Raji (cell line): Measurements from ENCODE around the gene OCA2.

Experiments used
- POLR2A ChIP-seq: IDR thresholded peaks from 2 replicates; pipeline ENCODE4 v1.6.1; 2011; ENCODE audit warnings: low read depth, low read length, control low read depth; ENCODE audit not compliant: insufficient read depth

OCA2 gene

GRCh38 chr15:28109626-28110455 is 10.7 kb upstream of the OCA2 start:
- no peak for TF ChIP-seq POLR2A

GRCh38 chr15:28107904-28108275 is 8.8 kb upstream of the OCA2 start:
- no peak for TF ChIP-seq POLR2A

GRCh38 chr15:28107111-28107903 is 8.2 kb upstream of the OCA2 start:
- no peak for TF ChIP-seq POLR2A

GRCh38 chr15:28106294-28107110 is 7.4 kb upstream of the OCA2 start:
- no peak for TF ChIP-seq POLR2A

GRCh38 chr15:28105793-28106192 is 6.7 kb upstream of the OCA2 start:
- TF ChIP-seq POLR2A: no peak

GRCh38 chr15:28105224-28105791 is 6.2 kb upstream of the OCA2 start:
- no peak for TF ChIP-seq POLR2A

GRCh38 chr15:28104326-28104725 is 5.2 kb upstream of the OCA2 start:
- no peak for TF ChIP-seq POLR2A

GRCh38 chr15:28103831-28104230 is 4.7 kb upstream of the OCA2 start:
- no peak for TF ChIP-seq POLR2A

- no peak for TF ChIP-seq POLR2A
Measured at GRCh38 chr15:28101983-28102441, 2.9 kb upstream of the OCA2 start.

- no peak for TF ChIP-seq POLR2A
Measured at GRCh38 chr15:28101201-28101600, 2.1 kb upstream of the OCA2 start.

- TF ChIP-seq POLR2A: no peak
Measured at GRCh38 chr15:28100516-28101195, 1.5 kb upstream of the OCA2 start.

- no peak for TF ChIP-seq POLR2A
Measured at GRCh38 chr15:28099555-28100140, 533 bp upstream of the OCA2 start.

GRCh38 chr15:28098360-28098765 is 752 bp downstream of the OCA2 start:
- no peak for TF ChIP-seq POLR2A
